ENCODE measurements around the gene THPO.

THPO gene

GRCh38 chr3:184361932-184362667, 15.9 kb downstream of the THPO start:
- peaks cover 24 to 46% (median 38%) of the 10 kb centered on the region in 11 experiments for H3K36me3 ChIP-seq
- TF ChIP-seq Cebpa-rat (IDR thresholded peaks at IDR 0.05) = no peak
- no peaks in the 10 kb centered on the region for H3K9me3 ChIP-seq (replicated peaks in 1 of 11)
- H3K4me3 ChIP-seq = peak overlapping the region; percentile 72 to 91 (median 84)
- H3K4me1 ChIP-seq = peaks cover 31 to 44% (median 40%) of the 10 kb centered on the region in 10 experiments
- H3K27me3 ChIP-seq = no peaks in the 10 kb centered on the region
- peak overlapping the region; percentile 84 to 93 (median 90) for H3K27ac ChIP-seq
- H3K9ac ChIP-seq = peak overlapping the region; percentile 80 to 93 (median 90)
- H3K4me2 ChIP-seq = peak overlapping the region; percentile 89 to 100 (median 98)
- peaks cover 3 to 36% (median 21%) of the 10 kb centered on the region in 11 experiments; a peak in 15 of 22 replicates for H4K20me1 ChIP-seq

DNA sequence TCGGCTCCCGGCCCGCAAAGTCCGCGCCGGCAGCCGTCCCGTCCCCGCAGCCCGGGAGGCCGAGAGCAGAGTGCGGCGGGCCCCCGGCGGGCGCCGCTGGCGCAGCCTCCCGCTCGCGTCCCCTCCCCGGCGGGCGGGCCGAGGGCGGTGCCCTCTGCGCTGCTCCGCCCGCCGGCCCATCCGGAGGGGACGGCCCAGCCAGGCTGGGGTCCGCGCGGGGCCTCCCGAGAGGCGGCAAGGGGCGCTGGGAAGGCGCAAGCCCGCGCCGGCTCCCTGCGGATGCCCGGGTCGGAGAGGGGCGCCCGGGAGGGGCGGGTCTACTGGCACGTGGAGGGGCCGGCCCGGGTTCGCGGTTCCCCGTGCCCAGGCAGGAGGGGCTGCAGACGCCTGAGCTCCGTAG, 16.5 kb downstream of the THPO start, which contains the start of the genes CLCN2 and POLR2H:
Gene CLCN2, minus strand, starts transcription at position 74 of the 400 bp plus-strand sequence. CDS start 126 bp downstream, outside the sequence.
Gene POLR2H, plus strand, starts transcription at position 179 of the 400 bp plus-strand sequence. CDS start 1,783 bp downstream, outside the sequence.
- peaks cover 31 to 41% (median 37%) of the 10 kb centered on the region in 10 experiments for H3K4me1 ChIP-seq
- H3K27ac ChIP-seq = peak within 1 kb of the TSS; percentile 84 to 93 (median 90)
- H3K4me3 ChIP-seq = peak within 1 kb of the TSS; percentile 72 to 91 (median 84)
- H3K9ac ChIP-seq = peak within 1 kb of the TSS; percentile 80 to 93 (median 90)
- peaks cover 18 to 46% (median 37%) of the 10 kb centered on the region in 11 experiments for H3K36me3 ChIP-seq
- no peak for TF ChIP-seq Cebpa-rat (IDR thresholded peaks at IDR 0.05)
- H4K20me1 ChIP-seq = peaks cover 0 to 31% (median 16%) of the 10 kb centered on the region in 11 experiments; a peak in 14 of 22 replicates
- peak within 1 kb of the TSS; percentile 89 to 100 (median 98) for H3K4me2 ChIP-seq
- no peaks in the 10 kb centered on the region for H3K27me3 ChIP-seq
- H3K9me3 ChIP-seq (replicated peaks in 1 of 11) = no peaks in the 10 kb centered on the region

GRCh38 chr3:184360929-184361531, 17.0 kb downstream of the THPO start:
- peak overlapping the region; percentile 72 to 91 (median 84) for H3K4me3 ChIP-seq
- H3K9ac ChIP-seq = peak overlapping the region; percentile 80 to 93 (median 90)
- no peaks in the 10 kb centered on the region for H3K27me3 ChIP-seq
- peaks cover 14 to 45% (median 32%) of the 10 kb centered on the region in 11 experiments for H3K36me3 ChIP-seq
- H4K20me1 ChIP-seq = peaks cover 0 to 26% (median 12%) of the 10 kb centered on the region in 11 experiments; a peak in 13 of 22 replicates
- no peaks in the 10 kb centered on the region for H3K9me3 ChIP-seq (replicated peaks in 1 of 11)
- no peak for TF ChIP-seq Cebpa-rat (IDR thresholded peaks at IDR 0.05)
- H3K4me2 ChIP-seq = peak overlapping the region; percentile 89 to 100 (median 98)
- H3K4me1 ChIP-seq = peaks cover 31 to 36% (median 34%) of the 10 kb centered on the region in 10 experiments
- H3K27ac ChIP-seq = peak overlapping the region; percentile 84 to 93 (median 90); a peak in 21 of 22 replicates

GRCh38 chr3:184360070-184360928, 17.7 kb downstream of the THPO start:
- peak overlapping the region in 2 of 11 experiments; percentile 85 to 87; a peak in 1 of 22 replicates for H3K27ac ChIP-seq
- no peaks in the 10 kb centered on the region for H3K27me3 ChIP-seq
- H4K20me1 ChIP-seq = peaks cover 0 to 22% (median 12%) of the 10 kb centered on the region in 11 experiments; a peak in 14 of 22 replicates
- peak overlapping the region; percentile 80 to 93 (median 90); a peak in 20 of 22 replicates for H3K9ac ChIP-seq
- peak overlapping the region; percentile 72 to 91 (median 84) for H3K4me3 ChIP-seq
- peaks cover 28 to 33% (median 30%) of the 10 kb centered on the region in 10 experiments for H3K4me1 ChIP-seq
- H3K9me3 ChIP-seq (replicated peaks in 1 of 11) = no peaks in the 10 kb centered on the region
- TF ChIP-seq Cebpa-rat (IDR thresholded peaks at IDR 0.05) = no peak
- H3K36me3 ChIP-seq = peaks cover 17 to 45% (median 34%) of the 10 kb centered on the region in 11 experiments
- peak overlapping the region; percentile 89 to 100 (median 98) for H3K4me2 ChIP-seq

DNA sequence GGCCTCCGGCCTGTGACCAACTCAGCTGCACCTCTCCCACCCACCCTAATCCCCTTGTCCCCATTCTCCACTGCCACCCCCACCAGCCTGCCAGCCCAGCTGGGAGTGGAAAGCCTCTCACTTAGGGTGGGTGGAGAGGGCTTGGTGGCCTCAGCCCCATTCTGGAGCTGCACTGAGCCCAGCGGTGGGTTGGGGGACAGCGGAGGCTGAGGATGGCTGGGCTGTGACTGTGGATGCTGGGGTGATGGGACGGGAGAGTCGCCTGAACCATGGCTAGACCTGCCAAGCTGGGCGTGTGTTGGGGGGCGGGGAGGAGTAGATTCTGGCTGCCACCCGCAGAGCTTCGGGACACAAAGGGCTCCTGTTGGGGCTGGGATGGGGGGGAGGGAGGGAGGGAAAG, 18.4 kb downstream of the THPO start:
- Histone ChIP-seq H4K20me1 (peaks cover 0 to 17% (median 6%) of the 10 kb centered on the region in 11 experiments; a peak in 14 of 22 replicates), H3K27me3 (no peaks in the 10 kb centered on the region), H3K9me3 (replicated peaks in 1 of 11) (no peaks in the 10 kb centered on the region), H3K27ac (no peak overlapping the region), H3K4me3 (no peak overlapping the region), H3K36me3 (peaks cover 11 to 44% (median 29%) of the 10 kb centered on the region in 11 experiments; a peak in 21 of 22 replicates), H3K4me1 (peaks cover 21 to 29% (median 24%) of the 10 kb centered on the region in 10 experiments), H3K4me2 (no peak overlapping the region), H3K9ac (no peak overlapping the region)
- TF ChIP-seq Cebpa-rat (IDR thresholded peaks at IDR 0.05) = no peak

DNA sequence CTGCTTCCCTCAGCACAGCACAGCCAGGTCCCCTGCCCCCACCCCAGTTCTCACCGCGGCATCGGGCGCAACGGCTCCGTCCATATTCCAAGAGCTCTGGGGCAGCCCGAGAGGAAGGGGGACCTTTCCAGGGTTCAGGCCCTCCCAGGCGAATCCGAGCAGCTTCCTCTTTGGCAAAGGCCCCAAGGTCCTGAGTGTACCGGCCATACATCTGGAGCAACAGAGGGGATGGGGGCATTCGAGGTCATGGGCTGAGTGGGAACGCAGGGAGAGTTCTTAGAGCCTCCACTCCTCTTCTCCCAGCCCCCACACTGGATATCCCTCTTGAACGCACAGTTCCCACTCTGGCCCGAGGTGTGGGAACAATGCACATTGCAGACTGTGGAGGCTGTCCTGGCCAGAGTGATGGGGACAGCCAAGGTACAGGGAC, 19.1 kb downstream of the THPO start:
- Histone ChIP-seq H3K36me3 (peaks cover 8 to 42% (median 28%) of the 10 kb centered on the region in 11 experiments; a peak in 17 of 22 replicates), H3K4me1 (peaks cover 17 to 23% (median 19%) of the 10 kb centered on the region in 10 experiments), H3K4me3 (no peak overlapping the region), H3K4me2 (no peak overlapping the region), H3K9me3 (replicated peaks in 1 of 11) (no peaks in the 10 kb centered on the region), H4K20me1 (peaks cover 0 to 12% (median 0%) of the 10 kb centered on the region in 11 experiments; a peak in 6 of 22 replicates), H3K9ac (peak overlapping the region in 1 of 11 experiments; percentile 9; a peak in 1 of 22 replicates), H3K27ac (no peak overlapping the region), H3K27me3 (no peaks in the 10 kb centered on the region)
- TF ChIP-seq Cebpa-rat (IDR thresholded peaks at IDR 0.05) = no peak

DNA sequence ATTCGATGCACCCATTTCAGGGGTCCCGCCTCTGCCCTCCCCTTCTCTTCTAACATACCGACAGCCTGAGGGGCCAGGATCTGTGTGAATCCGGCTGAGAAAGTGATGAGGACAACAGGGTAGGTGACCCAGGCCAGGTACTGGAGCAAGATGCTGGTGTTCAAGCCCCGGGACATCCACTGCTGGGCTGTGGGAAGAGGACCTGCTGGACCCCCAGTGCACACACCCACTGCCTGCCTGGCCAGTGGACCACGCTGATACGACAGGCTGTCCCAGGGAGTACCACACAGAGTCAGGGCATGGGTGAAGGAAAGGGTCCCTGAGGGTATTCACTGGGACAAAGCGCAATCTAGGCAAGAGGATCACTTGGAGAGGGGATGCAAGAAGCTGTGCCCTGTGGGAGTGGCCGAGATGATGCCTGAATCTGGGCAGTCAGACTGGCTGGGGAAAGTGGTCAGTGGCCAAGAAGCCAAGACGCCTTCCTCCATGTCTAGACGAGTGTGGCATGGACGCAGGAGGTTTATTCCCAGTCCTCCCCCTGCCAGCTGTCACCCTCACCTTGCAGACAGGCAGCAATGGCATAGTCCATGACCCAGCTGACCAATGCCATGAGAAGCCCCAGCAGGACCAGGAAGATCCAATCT, 19.8 kb downstream of the THPO start:
- no peak overlapping the region for H3K4me2 ChIP-seq
- H4K20me1 ChIP-seq = peaks cover 0 to 15% (median 0%) of the 10 kb centered on the region in 11 experiments; a peak in 5 of 22 replicates
- TF ChIP-seq Cebpa-rat (IDR thresholded peaks at IDR 0.05) = no peak
- H3K4me1 ChIP-seq = peaks cover 13 to 22% (median 18%) of the 10 kb centered on the region in 10 experiments
- H3K4me3 ChIP-seq = no peak overlapping the region
- H3K9me3 ChIP-seq (replicated peaks in 1 of 11) = no peaks in the 10 kb centered on the region
- no peak overlapping the region for H3K27ac ChIP-seq
- peaks cover 10 to 48% (median 29%) of the 10 kb centered on the region in 11 experiments; a peak in 20 of 22 replicates for H3K36me3 ChIP-seq
- H3K9ac ChIP-seq = peak overlapping the region in 1 of 11 experiments; percentile 37; a peak in 1 of 22 replicates
- H3K27me3 ChIP-seq = no peaks in the 10 kb centered on the region

Data from BLaER1 treated with 17β-estradiol and CSF1 and Interleukin-3, amounts not matched to agents 10 nM and 100 nM (cell line).